Measurements from ENCODE around the gene IRGC.

- TF ChIP-seq, protein P1, sequence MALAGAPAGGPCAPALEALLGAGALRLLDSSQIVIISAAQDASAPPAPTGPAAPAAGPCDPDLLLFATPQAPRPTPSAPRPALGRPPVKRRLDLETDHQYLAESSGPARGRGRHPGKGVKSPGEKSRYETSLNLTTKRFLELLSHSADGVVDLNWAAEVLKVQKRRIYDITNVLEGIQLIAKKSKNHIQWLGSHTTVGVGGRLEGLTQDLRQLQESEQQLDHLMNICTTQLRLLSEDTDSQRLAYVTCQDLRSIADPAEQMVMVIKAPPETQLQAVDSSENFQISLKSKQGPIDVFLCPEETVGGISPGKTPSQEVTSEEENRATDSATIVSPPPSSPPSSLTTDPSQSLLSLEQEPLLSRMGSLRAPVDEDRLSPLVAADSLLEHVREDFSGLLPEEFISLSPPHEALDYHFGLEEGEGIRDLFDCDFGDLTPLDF (CRISPR knock-in tag; IDR thresholded peaks at IDR 0.05) = no peak
- TF ChIP-seq TEAD1 (CRISPR knock-in tag; IDR thresholded peaks at IDR 0.05) (no peak), CTCF (IDR thresholded peaks at IDR 0.05) (no peak), SP1 (CRISPR knock-in tag; conservative IDR thresholded peaks at IDR 0.05) (no peak), ZNF138 (CRISPR knock-in tag; conservative IDR thresholded peaks at IDR 0.05) (no peak), NR3C1 (CRISPR knock-in tag; conservative IDR thresholded peaks at IDR 0.05; ENCODE audit: low read depth) (no peak), ESRRA (CRISPR knock-in tag; IDR thresholded peaks at IDR 0.05; ENCODE audit: borderline replicate concordance) (no peak), E2F5 (CRISPR knock-in tag; IDR thresholded peaks at IDR 0.05) (no peak), SMAD3 (CRISPR knock-in tag; IDR thresholded peaks at IDR 0.05; ENCODE audit: borderline replicate concordance) (no peak), ZBTB43 (CRISPR knock-in tag; IDR thresholded peaks at IDR 0.05) (no peak), CREB1 (CRISPR knock-in tag; IDR thresholded peaks at IDR 0.05) (no peak)
- TF ChIP-seq, protein P2, sequence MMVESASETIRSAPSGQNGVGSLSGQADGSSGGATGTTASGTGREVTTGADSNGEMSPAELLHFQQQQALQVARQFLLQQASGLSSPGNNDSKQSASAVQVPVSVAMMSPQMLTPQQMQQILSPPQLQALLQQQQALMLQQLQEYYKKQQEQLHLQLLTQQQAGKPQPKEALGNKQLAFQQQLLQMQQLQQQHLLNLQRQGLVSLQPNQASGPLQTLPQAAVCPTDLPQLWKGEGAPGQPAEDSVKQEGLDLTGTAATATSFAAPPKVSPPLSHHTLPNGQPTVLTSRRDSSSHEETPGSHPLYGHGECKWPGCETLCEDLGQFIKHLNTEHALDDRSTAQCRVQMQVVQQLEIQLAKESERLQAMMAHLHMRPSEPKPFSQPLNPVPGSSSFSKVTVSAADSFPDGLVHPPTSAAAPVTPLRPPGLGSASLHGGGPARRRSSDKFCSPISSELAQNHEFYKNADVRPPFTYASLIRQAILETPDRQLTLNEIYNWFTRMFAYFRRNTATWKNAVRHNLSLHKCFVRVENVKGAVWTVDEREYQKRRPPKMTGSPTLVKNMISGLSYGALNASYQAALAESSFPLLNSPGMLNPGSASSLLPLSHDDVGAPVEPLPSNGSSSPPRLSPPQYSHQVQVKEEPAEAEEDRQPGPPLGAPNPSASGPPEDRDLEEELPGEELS (CRISPR knock-in tag; IDR thresholded peaks at IDR 0.05) = no peak
- TF ChIP-seq, protein P3, sequence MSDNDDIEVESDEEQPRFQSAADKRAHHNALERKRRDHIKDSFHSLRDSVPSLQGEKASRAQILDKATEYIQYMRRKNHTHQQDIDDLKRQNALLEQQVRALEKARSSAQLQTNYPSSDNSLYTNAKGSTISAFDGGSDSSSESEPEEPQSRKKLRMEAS (CRISPR knock-in tag; IDR thresholded peaks at IDR 0.05) = no peak
Measured at GRCh38 chr19:43735957-43736356, 20.1 kb downstream of the IRGC start.
